Activated naive CD4-positive, alpha-beta T cell treated with anti-CD3 and anti-CD28 coated beads for 36 hours (primary cell): ENCODE measurements around the gene DHX15. TPM values are rescaled to one million over a fixed set of nuclear protein-coding genes. Genes with fewer than 3 reads are reported as not detected.

Source experiments
- CTCF ChIA-PET: fragments of 350-600 bp; sonication (Branson Sonifier 250); formaldehyde crosslinking; loops from one replicate; lab custom pipeline; 2021; ENCODE audit warnings: antibody characterized with exemption; lab: Charles Lee
- DNase-seq: peaks from one replicate; pipeline ENCODE4 v3.0.0-alpha.2; 2020
- H3K27ac Mint-ChIP-seq: one replicate; pipeline ENCODE4 v1.8.0; 2021; ENCODE audit warnings: mild to moderate bottlenecking, mixed read lengths
- H3K27me3 Mint-ChIP-seq: one replicate; pipeline ENCODE4 v1.8.0; 2021; ENCODE audit warnings: low read depth, mixed read lengths
- H3K36me3 Mint-ChIP-seq: one replicate; pipeline ENCODE4 v1.8.0; 2021; ENCODE audit warnings: low read depth, mixed read lengths
- H3K4me1 Mint-ChIP-seq: one replicate; pipeline ENCODE4 v1.8.0; 2021; ENCODE audit warnings: low read depth, mixed read lengths
- H3K4me3 Mint-ChIP-seq: one replicate; pipeline ENCODE4 v1.8.0; 2021; ENCODE audit warnings: mild to moderate bottlenecking, moderate library complexity, mixed read lengths
- H3K9me3 Mint-ChIP-seq: one replicate; pipeline ENCODE4 v1.8.0; 2021; ENCODE audit warnings: mixed read lengths
- intact Hi-C: fragments of 100-400 bp; cut with micrococcal nuclease; formaldehyde crosslinking; loops from one replicate; pipeline ENCODE4 v1.15.1; 2023
- total RNA-seq, 2 experiments: library from RNA; stranded (reverse); gene quantifications; one replicate each; pipeline ENCODE4 v1.2.3, GENCODE V29; 2021

The DHX15 gene
- total RNA-seq, 2 experiments from 2014 or later: 197 to 199 TPM

- Mint-ChIP-seq H3K4me3 (no peak overlapping the region), H3K9me3 (peaks cover 3% of the 10 kb centered on the region), H3K36me3 (peaks cover 54% of the 10 kb centered on the region), H3K27ac (peak overlapping the region; percentile 47), H3K4me1 (peaks cover 73% of the 10 kb centered on the region), H3K27me3 (no peaks in the 10 kb centered on the region)
- CTCF ChIA-PET: no interaction called here
- no peak for DNase-seq
- intact Hi-C loops: loop anchor here (1.0 kb wide), 1 partner anchor 11 kb away; no protein-coding TSS in a partner anchor
Observed at GRCh38 chr4:24559032-24559821, 25.1 kb downstream of the DHX15 start.

DNA sequence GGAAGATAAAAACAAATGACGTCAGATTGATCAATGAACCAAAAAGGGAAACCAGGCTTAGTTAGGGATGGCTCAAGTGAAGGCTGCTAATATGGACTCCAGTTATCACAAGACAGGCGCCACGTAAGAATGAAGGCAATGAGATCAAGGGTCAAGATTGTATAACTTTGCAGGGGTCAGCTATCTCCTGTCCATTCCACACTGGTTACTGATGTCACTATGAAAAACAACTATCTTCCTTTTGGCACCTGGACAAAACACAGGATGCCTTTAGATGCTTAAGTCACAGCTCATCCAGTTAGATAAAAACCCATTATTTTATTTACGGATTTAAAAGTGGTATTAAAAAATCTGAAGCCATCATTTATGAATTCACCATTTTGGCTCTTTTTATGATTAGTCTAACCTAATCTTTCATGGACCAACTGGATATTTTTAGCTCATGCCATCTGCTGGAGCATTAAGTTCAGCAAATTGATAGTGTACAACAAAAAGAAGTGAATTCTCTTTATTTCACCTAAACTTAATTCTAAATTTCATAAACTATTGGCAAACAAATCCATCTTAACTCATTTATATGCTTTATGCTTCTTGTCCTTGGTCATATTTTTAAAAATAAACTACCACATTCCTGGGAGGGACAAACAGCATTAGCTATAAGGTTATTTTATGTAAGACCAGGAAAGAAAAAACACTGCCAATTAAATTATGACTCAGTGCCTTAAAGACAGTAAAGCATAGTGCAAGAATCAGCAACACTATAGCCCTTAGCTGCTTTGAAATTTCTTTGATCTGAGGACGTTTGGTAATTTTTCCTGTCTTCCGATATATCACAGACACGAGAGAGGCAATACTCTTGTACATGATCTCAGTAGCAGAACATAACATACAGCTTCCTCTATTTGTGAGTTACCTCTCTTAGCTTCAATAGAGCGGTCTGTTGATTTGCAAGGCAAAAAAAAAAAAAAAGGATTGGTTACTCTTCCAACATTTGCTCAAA lies 27.0 kb downstream of the DHX15 start:
- no peak for DNase-seq
- peaks cover under 1% of the 10 kb centered on the region for H3K9me3 Mint-ChIP-seq
- peak overlapping the region; percentile 83 for H3K27ac Mint-ChIP-seq
- intact Hi-C loops: loop anchor here (1.0 kb wide), 1 partner anchor 27 kb away; the partner anchor contains the start of gene DHX15
- H3K27me3 Mint-ChIP-seq: no peaks in the 10 kb centered on the region
- H3K36me3 Mint-ChIP-seq: peaks cover 46% of the 10 kb centered on the region
- CTCF ChIA-PET: interaction anchor here (0.7 to 1.3 kb wide), 3 partner anchors 15 to 810 kb away, joined by 3 to 4 read pairs (median 4); no protein-coding TSS in a partner anchor
- peaks cover 70% of the 10 kb centered on the region for H3K4me1 Mint-ChIP-seq
- peak overlapping the region; percentile 29 for H3K4me3 Mint-ChIP-seq

- Mint-ChIP-seq H3K27me3 (no peaks in the 10 kb centered on the region), H3K27ac (no peak overlapping the region), H3K4me3 (no peak overlapping the region), H3K9me3 (no peaks in the 10 kb centered on the region), H3K4me1 (peaks cover 40% of the 10 kb centered on the region), H3K36me3 (peaks cover 49% of the 10 kb centered on the region)
- CTCF ChIA-PET: interaction anchor here (0.6 to 2.4 kb wide), 11 partner anchors 11 to 80 kb away, joined by 3 to 8 read pairs (median 5); partner anchors contain the start of gene DHX15
- intact Hi-C loops: no loop called here
- no peak for DNase-seq
Observed at GRCh38 chr4:24551492-24552289, 32.7 kb downstream of the DHX15 start.

GRCh38 chr4:24550441-24551175 lies 33.7 kb downstream of the DHX15 start:
- Mint-ChIP-seq H3K27ac (no peak overlapping the region), H3K4me3 (no peak overlapping the region)

GRCh38 chr4:24547979-24548378 lies 36.4 kb downstream of the DHX15 start:
- Mint-ChIP-seq H3K27ac (no peak overlapping the region), H3K4me3 (no peak overlapping the region), H3K36me3 (peaks cover 43% of the 10 kb centered on the region), H3K4me1 (peaks cover 44% of the 10 kb centered on the region), H3K27me3 (no peaks in the 10 kb centered on the region), H3K9me3 (no peaks in the 10 kb centered on the region)
- CTCF ChIA-PET: interaction anchor here (0.6 to 1.5 kb wide), 2 partner anchors 9 to 1860 kb away, joined by 3 to 4 read pairs; no protein-coding TSS in a partner anchor
- DNase-seq: no peak
- intact Hi-C loops: no loop called here

More at GRCh38 chr4:24550441-24551175, 33.7 kb downstream of the DHX15 start:
- intact Hi-C loops: no loop called here
- Mint-ChIP-seq H3K27me3 (no peaks in the 10 kb centered on the region), H3K36me3 (peaks cover 46% of the 10 kb centered on the region), H3K9me3 (no peaks in the 10 kb centered on the region), H3K4me1 (peaks cover 34% of the 10 kb centered on the region)
- CTCF ChIA-PET: interaction anchor here (0.8 to 2.4 kb wide), 9 partner anchors 10 to 36 kb away, joined by 3 to 8 read pairs (median 5); partner anchors contain the start of gene DHX15
- no peak for DNase-seq

DNA sequence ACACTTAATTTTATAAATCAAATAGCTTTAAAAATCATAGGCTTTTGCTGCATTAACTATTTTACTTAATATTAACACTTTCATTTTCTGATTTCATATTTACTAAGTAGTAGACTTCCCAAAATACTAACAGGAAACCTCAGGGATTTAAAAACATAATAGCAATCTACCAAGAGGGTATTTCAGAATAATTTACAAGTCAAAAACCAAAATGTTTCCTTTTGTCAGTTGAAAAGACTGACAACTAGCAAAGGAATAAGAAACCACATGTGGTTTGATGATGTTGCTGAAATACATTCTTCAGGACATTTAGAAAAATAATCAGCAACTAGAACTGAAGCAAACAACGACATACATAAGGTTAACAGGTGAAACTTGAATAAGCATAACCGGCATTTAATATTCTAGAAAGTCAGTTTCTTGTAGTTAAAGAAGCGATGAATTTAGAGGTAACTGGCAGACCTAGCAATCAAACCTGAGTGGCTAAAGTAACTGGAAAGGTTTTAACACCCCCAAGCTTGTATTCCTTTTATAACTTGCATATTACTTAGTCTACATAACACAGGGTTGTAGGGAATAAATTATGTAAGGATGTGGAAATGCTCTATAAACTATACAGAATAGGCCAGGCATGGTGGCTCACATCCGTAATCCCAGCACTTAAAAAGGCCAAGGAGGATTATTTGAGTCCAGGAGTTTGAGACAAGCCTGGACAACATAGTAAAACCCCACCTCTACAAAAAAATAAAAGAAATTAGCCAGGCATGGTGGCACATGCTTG lies 40.0 kb downstream of the DHX15 start:
- no peak overlapping the region for H3K4me3 Mint-ChIP-seq
- H3K27ac Mint-ChIP-seq: no peak overlapping the region
- CTCF ChIA-PET: interaction anchor here (0.6 to 1.1 kb wide), 2 partner anchors 10 to 273 kb away, joined by 3 read pairs; no protein-coding TSS in a partner anchor
- intact Hi-C loops: no loop called here
- DNase-seq: no peak
- peaks cover 58% of the 10 kb centered on the region for H3K36me3 Mint-ChIP-seq
- peaks cover 31% of the 10 kb centered on the region for H3K4me1 Mint-ChIP-seq
- H3K9me3 Mint-ChIP-seq: no peaks in the 10 kb centered on the region
- H3K27me3 Mint-ChIP-seq: no peaks in the 10 kb centered on the region

GRCh38 chr4:24537025-24537424 lies 47.3 kb downstream of the DHX15 start:
- Mint-ChIP-seq H3K27me3 (no peaks in the 10 kb centered on the region), H3K36me3 (peaks cover 57% of the 10 kb centered on the region), H3K4me3 (no peak overlapping the region), H3K9me3 (no peaks in the 10 kb centered on the region), H3K27ac (no peak overlapping the region), H3K4me1 (no peaks in the 10 kb centered on the region)
- DNase-seq: no peak
- CTCF ChIA-PET: no interaction called here
- intact Hi-C loops: no loop called here

GRCh38 chr4:24535399-24535798 lies 49.0 kb downstream of the DHX15 start:
- Mint-ChIP-seq H3K36me3 (peaks cover 48% of the 10 kb centered on the region), H3K27me3 (no peaks in the 10 kb centered on the region), H3K27ac (no peak overlapping the region), H3K9me3 (no peaks in the 10 kb centered on the region), H3K4me1 (peaks cover 2% of the 10 kb centered on the region), H3K4me3 (no peak overlapping the region)
- DNase-seq: no peak
- CTCF ChIA-PET: no interaction called here
- intact Hi-C loops: no loop called here

DNA sequence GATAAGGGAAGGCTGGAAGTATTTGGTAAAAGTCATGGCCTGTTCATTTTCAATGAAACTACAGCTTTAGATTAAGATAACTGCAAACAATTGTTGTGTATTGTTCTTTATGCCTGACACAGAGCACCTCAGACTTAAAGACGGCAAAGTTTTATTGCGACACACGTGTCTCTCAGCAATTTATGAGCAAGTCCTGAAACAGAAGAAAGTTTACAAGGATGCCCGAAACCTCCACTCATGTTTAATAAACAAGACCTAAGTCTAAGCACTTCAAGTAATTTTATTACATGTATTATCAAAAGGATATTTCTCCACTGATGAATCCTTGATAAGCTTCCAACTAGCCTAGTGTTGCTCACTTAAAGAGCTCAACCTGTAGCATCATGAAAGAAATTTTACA lies 51.0 kb downstream of the DHX15 start:
- CTCF ChIA-PET: no interaction called here
- intact Hi-C loops: no loop called here
- DNase-seq: no peak
- H3K27me3 Mint-ChIP-seq: no peaks in the 10 kb centered on the region
- H3K36me3 Mint-ChIP-seq: peaks cover 44% of the 10 kb centered on the region
- no peaks in the 10 kb centered on the region for H3K9me3 Mint-ChIP-seq
- H3K4me3 Mint-ChIP-seq: no peak overlapping the region
- peaks cover 2% of the 10 kb centered on the region for H3K4me1 Mint-ChIP-seq
- no peak overlapping the region for H3K27ac Mint-ChIP-seq

GRCh38 chr4:24529555-24529954 lies 54.8 kb downstream of the DHX15 start:
- H3K27me3 Mint-ChIP-seq: no peaks in the 10 kb centered on the region
- intact Hi-C loops: no loop called here
- H3K9me3 Mint-ChIP-seq: no peaks in the 10 kb centered on the region
- CTCF ChIA-PET: interaction anchor here (1.1 kb wide), 1 partner anchor 22 kb away, joined by 3 read pairs; no protein-coding TSS in a partner anchor
- no peak overlapping the region for H3K4me3 Mint-ChIP-seq
- DNase-seq: no peak
- peaks cover 49% of the 10 kb centered on the region for H3K36me3 Mint-ChIP-seq
- peaks cover 2% of the 10 kb centered on the region for H3K4me1 Mint-ChIP-seq
- H3K27ac Mint-ChIP-seq: no peak overlapping the region
